Neural crest cell (in vitro differentiated cells): ENCODE data around the gene SLF2. TPM values are rescaled to one million over a fixed set of nuclear protein-coding genes. Genes with fewer than 3 reads are reported as not detected.

ENCODE experiments used
- DNase-seq: peaks from one replicate; pipeline ENCODE4 v3.0.0; 2021; ENCODE audit warnings: low read depth, mixed read lengths, low spot score
- H3K27ac Mint-ChIP-seq: one replicate; pipeline ENCODE4 v1.8.0; 2021; ENCODE audit warnings: mild to moderate bottlenecking, mixed read lengths; ENCODE audit not compliant: unreplicated experiment
- H3K27me3 Mint-ChIP-seq: 2 replicates; pipeline ENCODE4 v1.8.0; 2021; ENCODE audit warnings: low read depth, mild to moderate bottlenecking, mixed read lengths
- H3K36me3 Mint-ChIP-seq: 2 replicates; pipeline ENCODE4 v1.8.0; 2021; ENCODE audit warnings: low read depth, mild to moderate bottlenecking, mixed read lengths
- H3K4me1 Mint-ChIP-seq: 2 replicates; pipeline ENCODE4 v1.8.0; 2021; ENCODE audit warnings: mixed read lengths
- H3K4me3 Mint-ChIP-seq: one replicate; pipeline ENCODE4 v1.8.0; 2021; ENCODE audit warnings: mild to moderate bottlenecking, mixed read lengths
- H3K9me3 Mint-ChIP-seq: 2 replicates; pipeline ENCODE4 v1.8.0; 2021; ENCODE audit warnings: mixed read lengths
- total RNA-seq: library from RNA; stranded (reverse); gene quantifications from 2 replicates; pipeline ENCODE4 v1.2.1, GENCODE V29; 2021
- TF ChIP-seq, protein P1 (sequence below): fragments of 200-600 bp; sonication (generic); conservative IDR thresholded peaks from 2 replicates; pipeline ENCODE4 v1.5.0; 2021; ENCODE audit warnings: antibody characterized with exemption, mild to moderate bottlenecking

SLF2 gene
- total RNA-seq, 1 donor from 2014 or later, result 39.6 TPM

GRCh38 chr10:100985336-100985735 is 72.6 kb downstream of the SLF2 start:
- TF ChIP-seq, protein P1, sequence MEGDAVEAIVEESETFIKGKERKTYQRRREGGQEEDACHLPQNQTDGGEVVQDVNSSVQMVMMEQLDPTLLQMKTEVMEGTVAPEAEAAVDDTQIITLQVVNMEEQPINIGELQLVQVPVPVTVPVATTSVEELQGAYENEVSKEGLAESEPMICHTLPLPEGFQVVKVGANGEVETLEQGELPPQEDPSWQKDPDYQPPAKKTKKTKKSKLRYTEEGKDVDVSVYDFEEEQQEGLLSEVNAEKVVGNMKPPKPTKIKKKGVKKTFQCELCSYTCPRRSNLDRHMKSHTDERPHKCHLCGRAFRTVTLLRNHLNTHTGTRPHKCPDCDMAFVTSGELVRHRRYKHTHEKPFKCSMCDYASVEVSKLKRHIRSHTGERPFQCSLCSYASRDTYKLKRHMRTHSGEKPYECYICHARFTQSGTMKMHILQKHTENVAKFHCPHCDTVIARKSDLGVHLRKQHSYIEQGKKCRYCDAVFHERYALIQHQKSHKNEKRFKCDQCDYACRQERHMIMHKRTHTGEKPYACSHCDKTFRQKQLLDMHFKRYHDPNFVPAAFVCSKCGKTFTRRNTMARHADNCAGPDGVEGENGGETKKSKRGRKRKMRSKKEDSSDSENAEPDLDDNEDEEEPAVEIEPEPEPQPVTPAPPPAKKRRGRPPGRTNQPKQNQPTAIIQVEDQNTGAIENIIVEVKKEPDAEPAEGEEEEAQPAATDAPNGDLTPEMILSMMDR, result no peak
- Mint-ChIP-seq H3K27ac (no peak overlapping the region), H3K4me1 (peaks cover 21% of the 10 kb centered on the region)

DNA sequence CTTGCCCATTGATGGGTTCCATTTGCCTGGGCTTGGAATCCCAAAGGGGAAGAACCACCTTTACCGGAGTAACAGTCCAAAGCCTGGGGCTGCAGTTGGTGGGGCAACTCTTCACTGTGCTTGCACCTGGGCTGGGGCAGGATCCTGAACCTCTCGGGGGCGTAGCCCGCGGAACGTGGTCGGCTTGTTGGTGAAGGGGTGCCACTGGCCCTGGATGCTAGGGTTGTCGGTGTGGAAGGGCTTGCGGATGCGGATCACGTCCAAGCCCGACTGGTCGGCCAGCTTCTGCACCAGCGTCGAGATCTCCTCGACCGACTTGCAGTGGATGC is 73.8 kb downstream of the SLF2 start:
- Mint-ChIP-seq H3K36me3 (peaks cover 10% of the 10 kb centered on the region), H3K9me3 (no peaks in the 10 kb centered on the region), H3K27ac (no peak overlapping the region), H3K4me1 (peaks cover 21% of the 10 kb centered on the region), H3K27me3 (no peaks in the 10 kb centered on the region), H3K4me3 (peak overlapping the region; percentile 96)
- TF ChIP-seq, protein P1, result no peak
- DNase-seq, result no peak

More at GRCh38 chr10:100985336-100985735, 72.6 kb downstream of the SLF2 start:
- H3K9me3 Mint-ChIP-seq, result no peaks in the 10 kb centered on the region
- H3K4me3 Mint-ChIP-seq, result peak overlapping the region; percentile 96
- H3K36me3 Mint-ChIP-seq, result peaks cover 1% of the 10 kb centered on the region
- no peaks in the 10 kb centered on the region for H3K27me3 Mint-ChIP-seq
- no peak for DNase-seq

GRCh38 chr10:100986952-100987684 is 74.4 kb downstream of the SLF2 start, which contains the start of the genes MRPL43 and TWNK:
MRPL43 (minus strand) TSS chr10:100987497; CDS start chr10:100987443, 54 bp downstream.
TWNK (plus strand) TSS chr10:100987543; CDS start chr10:100988211, 668 bp downstream.
- TF ChIP-seq, protein P1, result no peak
- Mint-ChIP-seq H3K4me1 (peaks cover 21% of the 10 kb centered on the region), H3K27ac (peak within 1 kb of the TSS; percentile 91), H3K27me3 (no peaks in the 10 kb centered on the region), H3K4me3 (peak within 1 kb of the TSS; percentile 96), H3K36me3 (peaks cover 10% of the 10 kb centered on the region), H3K9me3 (no peaks in the 10 kb centered on the region)
- peak; percentile 79 for DNase-seq

- Mint-ChIP-seq H3K4me1 (peaks cover 21% of the 10 kb centered on the region), H3K27ac (peak overlapping the region; percentile 91), H3K27me3 (no peaks in the 10 kb centered on the region), H3K4me3 (peak overlapping the region; percentile 96), H3K36me3 (peaks cover 10% of the 10 kb centered on the region), H3K9me3 (no peaks in the 10 kb centered on the region)
- TF ChIP-seq, protein P1, result no peak
- no peak for DNase-seq
Measured at GRCh38 chr10:100987685-100988049, 74.9 kb downstream of the SLF2 start.

DNA sequence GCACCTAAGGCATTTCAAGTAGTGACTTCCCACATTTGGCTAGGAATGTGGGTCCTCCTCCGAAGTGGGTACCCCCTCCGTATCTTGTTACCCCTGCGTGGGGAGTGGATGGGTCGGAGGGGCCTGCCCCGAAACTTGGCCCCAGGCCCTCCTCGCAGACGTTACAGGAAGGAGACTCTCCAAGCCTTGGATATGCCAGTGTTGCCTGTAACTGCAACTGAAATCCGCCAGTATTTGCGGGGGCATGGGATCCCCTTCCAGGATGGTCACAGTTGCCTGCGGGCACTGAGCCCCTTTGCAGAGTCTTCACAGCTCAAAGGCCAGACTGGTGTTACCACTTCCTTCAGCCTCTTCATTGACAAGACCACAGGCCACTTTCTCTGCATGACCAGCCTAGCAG is 75.4 kb downstream of the SLF2 start:
- Mint-ChIP-seq H3K27me3 (no peaks in the 10 kb centered on the region), H3K36me3 (peaks cover 10% of the 10 kb centered on the region), H3K4me3 (peak overlapping the region; percentile 96), H3K9me3 (no peaks in the 10 kb centered on the region), H3K4me1 (peaks cover 21% of the 10 kb centered on the region), H3K27ac (no peak overlapping the region)
- no peak for DNase-seq
- TF ChIP-seq, protein P1, result no peak
